Spleen (tissue), 11 donors: ENCODE results near the gene PARVB. TPM values are rescaled to one million over a fixed set of nuclear protein-coding genes. Genes with fewer than 3 reads are reported as not detected.

Source experiments
- DNase-seq: peaks from one replicate; pipeline ENCODE4 v3.0.0-alpha.2; 2020
- H3K27ac ChIP-seq, 8 donors: fragments of 200-600 bp; sonication (generic) in 7 of 8; 1 replicate in 4 of 8; 2 replicates in 4 of 8; pipeline versions ENCODE4 v1.5.0 to v1.8.0; 2016 to 2021; ENCODE audit warnings: inconsistent platforms in 4 of 8, mild to moderate bottlenecking in 4 of 8, moderate library complexity in 1 of 8
- H3K27me3 ChIP-seq, 7 donors: fragments of 200-600 bp; sonication (generic) in 6 of 7; replicated peaks in 1 of 7; 1 replicate in 4 of 7; 2 replicates in 3 of 7; pipeline versions ENCODE4 v1.5.0 to v1.8.0; 2016 to 2021; ENCODE audit warnings: inconsistent platforms in 3 of 7, mild to moderate bottlenecking in 1 of 7
- H3K36me3 ChIP-seq, 6 donors: fragments of 200-600 bp; sonication (generic) in 5 of 6; 1 replicate in 4 of 6; 2 replicates in 2 of 6; pipeline versions ENCODE4 v1.5.0 to v1.8.0; 2016 to 2021; ENCODE audit warnings: inconsistent platforms in 2 of 6
- H3K4me1 ChIP-seq, 6 donors: fragments of 200-600 bp; sonication (generic) in 5 of 6; 1 replicate in 3 of 6; 2 replicates in 3 of 6; pipeline versions ENCODE4 v1.5.0 to v1.8.0; 2016 to 2021; ENCODE audit warnings: inconsistent platforms in 3 of 6
- H3K4me3 ChIP-seq, 8 donors: fragments of 200-600 bp; sonication (generic) in 7 of 8; 1 replicate in 4 of 8; 2 replicates in 4 of 8; pipeline versions ENCODE4 v1.5.0 to v1.8.0; 2016 to 2021; ENCODE audit warnings: inconsistent platforms in 4 of 8, mild to moderate bottlenecking in 4 of 8, moderate library complexity in 2 of 8
- H3K9me3 ChIP-seq, 8 donors: fragments of 200-600 bp; sonication (generic) in 7 of 8; 1 replicate in 4 of 8; 2 replicates in 4 of 8; pipeline versions ENCODE4 v1.5.0 to v1.8.0; 2016 to 2021; ENCODE audit warnings: inconsistent platforms in 4 of 8
- POLR2A ChIP-seq, 3 donors: fragments of 450-650 bp; IDR thresholded peaks; one replicate each; pipeline ENCODE4 v1.5.1; 2017; ENCODE audit warnings: antibody characterized with exemption in 3 of 3, mild to moderate bottlenecking in 1 of 3
- POLR2AphosphoS5 ChIP-seq, 3 donors: sonication (generic); formaldehyde crosslinking; IDR thresholded peaks; one replicate each; pipeline ENCODE4 v1.5.1; 2017; ENCODE audit warnings: antibody characterized with exemption in 3 of 3
- WGBS, 5 donors: extraction: QIAGEN DNeasy Blood & Tissue Kit in 3 of 5; methylation state at CpG; one replicate each; pipeline versions ENCODE4 v1.1.5 to v1.1.7; 2013 to 2018; 5-methylcytosine and 5-hydroxymethylcytosine counted together
- intact Hi-C: fragments of 100-400 bp; cut with DNase I; formaldehyde crosslinking; loops from one replicate; pipeline ENCODE4 v1.15.0; 2023; ENCODE audit warnings: low total_unique reads
- polyA plus RNA-seq, 3 donors: library from polyadenylated mRNA; stranded (reverse); fragments of 200-250 nt; gene quantifications; one replicate each; pipeline ENCODE4 v1.2.1, GENCODE V29; 2013
- total RNA-seq, 7 donors: library from RNA; depleted of rRNA in 3 of 7; stranded (reverse); fragments of >200 nt in 3 of 7; fragmentation: NEBNext Ultra II Directional in 4 of 7; extraction: Animal tissue kit (Norgen Biotek cat#: 25700) in 4 of 7; gene quantifications; one replicate each; pipeline versions ENCODE4 v1.1.0 to v1.2.1, GENCODE V29; 2016 to 2021
- TF ChIP-seq, protein P1 (sequence below), 11 experiments: fragments of 200-600 bp in 7 of 11; fragments of 450-650 bp in 4 of 11; sonication (generic) in 4 of 11; IDR thresholded peaks in 8 of 11; conservative IDR thresholded peaks in 3 of 11; 1 replicate in 7 of 11; 2 replicates in 4 of 11; pipeline versions ENCODE4 v1.4.0 to v1.8.0; 2016 to 2021; ENCODE audit warnings: antibody characterized with exemption in 11 of 11, inconsistent platforms in 4 of 11, mild to moderate bottlenecking in 1 of 11
- donor health status: healthy with polysubstance abuse.
- donor health status: DM: no; HTN: no; CAD: no; lungs with moderate emphysema.
- donor health status: DM: no; HTN: no; CAD: no.
- donor health status: Bipolar disorder and iron deficiency.
- donor health status: healthy.
- donor health status: DM: no; HTN: no; CAD: no.
- donor health status: DM: yes; HTN: yes; CAD: no.

PARVB gene
- total and polyA plus RNA-seq, 10 donors: 24.0 to 61.9 (median 46.5) TPM

DNA sequence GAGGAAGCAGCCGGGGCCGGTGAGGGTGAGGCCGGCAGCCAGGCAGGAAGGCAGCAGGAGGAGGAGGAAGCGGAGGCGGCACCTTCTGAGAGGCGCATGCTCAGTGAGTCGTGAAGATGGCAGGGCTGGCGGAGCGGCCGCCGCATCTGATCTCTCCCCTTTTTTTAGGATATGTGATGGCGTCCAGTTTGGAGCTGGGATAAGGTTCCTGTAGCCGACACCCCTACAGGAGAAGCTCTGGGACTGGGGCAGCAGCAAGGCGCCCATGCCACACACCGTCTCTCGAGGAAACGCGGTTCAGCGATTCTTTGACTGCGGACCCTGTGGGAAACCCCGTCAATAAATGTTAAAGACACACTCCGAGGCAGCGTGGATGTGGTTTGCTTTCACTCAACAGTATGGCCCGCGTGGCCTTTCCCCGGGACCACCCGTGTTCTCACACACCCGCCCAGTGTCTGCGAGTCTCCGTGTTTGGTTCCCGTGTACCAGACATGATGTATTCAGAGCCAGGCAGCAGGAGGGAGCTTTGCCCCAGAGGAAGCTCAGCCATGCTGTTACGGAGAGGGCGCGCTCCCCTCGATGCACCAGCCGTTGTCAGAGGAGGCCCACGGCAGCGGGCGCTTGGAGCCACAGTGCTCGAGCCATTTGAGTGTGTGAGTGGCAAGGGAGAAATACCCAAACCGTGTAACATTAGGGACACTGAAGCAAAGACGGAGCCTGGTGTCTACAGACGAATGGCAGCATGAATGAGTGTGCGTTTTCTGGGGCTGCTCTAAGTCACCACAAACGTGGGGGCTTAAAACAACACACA lies 27.7 kb upstream of the PARVB start:
- peak; percentile 94 for DNase-seq

DNA sequence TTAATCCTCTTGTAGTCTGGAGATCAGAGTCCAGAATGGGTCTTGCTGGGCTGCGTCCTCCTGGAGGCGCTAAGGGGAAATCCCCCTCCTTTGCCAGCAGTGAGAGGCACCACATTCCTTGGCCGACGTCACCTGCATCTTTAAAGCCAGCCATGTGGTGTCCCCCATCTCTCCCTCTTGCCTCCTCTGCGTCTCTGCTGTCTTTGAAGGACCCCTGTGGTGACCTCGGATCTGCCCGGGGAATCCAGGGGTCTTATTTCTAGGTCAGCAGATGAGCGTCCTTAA lies 27.2 kb upstream of the PARVB start:
- no peaks in the 10 kb centered on the region for H3K27me3 ChIP-seq
- H3K27ac ChIP-seq: peak overlapping the region in 4 of 8 donors; percentile 63 to 84 (median 81)
- intact Hi-C loops: no loop called here
- no peaks in the 10 kb centered on the region for H3K9me3 ChIP-seq
- peaks cover 14 to 56% (median 29%) of the 10 kb centered on the region in 6 donors for H3K4me1 ChIP-seq
- no peak for DNase-seq
- H3K36me3 ChIP-seq: peaks cover 0 to 75% (median 28%) of the 10 kb centered on the region in 6 donors
- WGBS, 5 donors: 90 to 94% (median 93%) methylated on average over 8 of the region's 8 CpGs
- TF ChIP-seq, protein P1, sequence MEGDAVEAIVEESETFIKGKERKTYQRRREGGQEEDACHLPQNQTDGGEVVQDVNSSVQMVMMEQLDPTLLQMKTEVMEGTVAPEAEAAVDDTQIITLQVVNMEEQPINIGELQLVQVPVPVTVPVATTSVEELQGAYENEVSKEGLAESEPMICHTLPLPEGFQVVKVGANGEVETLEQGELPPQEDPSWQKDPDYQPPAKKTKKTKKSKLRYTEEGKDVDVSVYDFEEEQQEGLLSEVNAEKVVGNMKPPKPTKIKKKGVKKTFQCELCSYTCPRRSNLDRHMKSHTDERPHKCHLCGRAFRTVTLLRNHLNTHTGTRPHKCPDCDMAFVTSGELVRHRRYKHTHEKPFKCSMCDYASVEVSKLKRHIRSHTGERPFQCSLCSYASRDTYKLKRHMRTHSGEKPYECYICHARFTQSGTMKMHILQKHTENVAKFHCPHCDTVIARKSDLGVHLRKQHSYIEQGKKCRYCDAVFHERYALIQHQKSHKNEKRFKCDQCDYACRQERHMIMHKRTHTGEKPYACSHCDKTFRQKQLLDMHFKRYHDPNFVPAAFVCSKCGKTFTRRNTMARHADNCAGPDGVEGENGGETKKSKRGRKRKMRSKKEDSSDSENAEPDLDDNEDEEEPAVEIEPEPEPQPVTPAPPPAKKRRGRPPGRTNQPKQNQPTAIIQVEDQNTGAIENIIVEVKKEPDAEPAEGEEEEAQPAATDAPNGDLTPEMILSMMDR (IDR thresholded peaks at IDR 0.05 in 8 of 11, conservative IDR thresholded peaks at IDR 0.05 in 3 of 11): no peak
- TF ChIP-seq POLR2AphosphoS5 (IDR thresholded peaks at IDR 0.05): no peak
- no peak for TF ChIP-seq POLR2A (IDR thresholded peaks at IDR 0.05)
- peak overlapping the region in 1 of 8 donors; percentile 70 for H3K4me3 ChIP-seq

More for the DNA sequence above, 27.7 kb upstream of the PARVB start:
- intact Hi-C loops: no loop called here
- TF ChIP-seq, protein P1 (IDR thresholded peaks at IDR 0.05 in 8 of 11, conservative IDR thresholded peaks at IDR 0.05 in 3 of 11): no peak
- peak; percentile 66 to 79 (median 78) for TF ChIP-seq POLR2AphosphoS5 (IDR thresholded peaks at IDR 0.05)
- TF ChIP-seq POLR2A (IDR thresholded peaks at IDR 0.05): no peak
- no peaks in the 10 kb centered on the region for H3K27me3 ChIP-seq
- H3K36me3 ChIP-seq: peaks cover 0 to 80% (median 34%) of the 10 kb centered on the region in 6 donors
- H3K9me3 ChIP-seq: no peaks in the 10 kb centered on the region
- WGBS, 5 donors: 53 to 64% (median 58%) methylated on average over 45 of the region's 45 CpGs
- H3K4me1 ChIP-seq: peaks cover 14 to 56% (median 29%) of the 10 kb centered on the region in 6 donors
- H3K27ac ChIP-seq: peak overlapping the region; percentile 47 to 84 (median 70)
- H3K4me3 ChIP-seq: peak overlapping the region; percentile 12 to 70 (median 39)

DNA sequence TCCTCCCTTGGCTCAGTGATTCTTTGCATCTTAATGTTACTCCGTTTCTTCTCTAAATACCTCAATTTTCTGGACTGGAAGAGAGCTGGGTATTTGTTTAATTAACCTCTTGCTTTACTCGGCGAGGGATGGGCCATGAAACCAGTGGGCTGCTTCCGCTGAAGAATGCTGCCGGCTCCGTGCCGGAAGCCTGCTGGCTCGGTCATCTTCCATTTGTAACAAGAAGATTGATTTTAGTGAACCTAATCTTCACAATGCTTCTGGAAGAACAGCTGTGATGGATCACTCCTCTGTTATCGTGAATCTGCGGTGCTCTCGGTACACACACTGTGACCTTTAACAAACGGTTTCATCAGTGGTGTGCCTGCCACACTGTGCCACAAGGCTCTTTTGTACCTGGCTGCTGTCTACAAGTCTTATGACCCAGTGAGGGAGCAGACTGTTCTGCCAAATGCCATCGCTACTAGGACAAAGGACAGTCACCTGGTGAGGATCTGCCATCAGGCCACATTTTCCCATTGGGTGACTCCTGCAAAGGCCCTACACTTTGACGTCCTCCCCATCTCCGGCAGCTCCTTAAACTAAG lies 25.3 kb upstream of the PARVB start:
- no peak overlapping the region for H3K27ac ChIP-seq
- H3K4me3 ChIP-seq: no peak overlapping the region
- no peaks in the 10 kb centered on the region for H3K27me3 ChIP-seq
- intact Hi-C loops: no loop called here
- WGBS, 5 donors: 88 to 92% (median 91%) methylated on average over 15 of the region's 15 CpGs
- H3K9me3 ChIP-seq: no peaks in the 10 kb centered on the region
- peaks cover 0 to 56% (median 16%) of the 10 kb centered on the region in 6 donors for H3K36me3 ChIP-seq
- TF ChIP-seq POLR2A (IDR thresholded peaks at IDR 0.05): no peak
- TF ChIP-seq, protein P1 (IDR thresholded peaks at IDR 0.05 in 8 of 11, conservative IDR thresholded peaks at IDR 0.05 in 3 of 11): no peak
- TF ChIP-seq POLR2AphosphoS5 (IDR thresholded peaks at IDR 0.05): no peak
- peaks cover 8 to 45% (median 22%) of the 10 kb centered on the region in 6 donors for H3K4me1 ChIP-seq
- no peak for DNase-seq

DNA sequence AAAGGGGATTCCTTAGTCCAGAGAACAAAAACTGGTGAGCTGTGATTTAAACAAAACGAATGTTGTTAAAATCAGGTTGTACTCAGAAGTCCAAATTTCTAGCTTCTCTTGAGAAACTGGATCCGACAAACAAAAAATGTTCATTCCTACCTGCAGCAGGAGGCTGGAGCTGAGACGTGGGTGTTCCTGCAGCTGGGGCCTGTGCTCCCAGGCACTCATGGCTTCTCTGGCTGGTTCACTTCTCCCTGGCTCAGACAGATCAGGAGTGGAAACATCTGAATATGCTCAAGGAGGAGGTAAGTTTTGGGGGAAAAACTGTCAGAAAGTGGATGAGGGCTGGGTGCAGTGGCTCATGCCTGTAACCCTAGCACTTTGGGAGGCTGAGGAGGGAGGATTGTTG lies 24.7 kb upstream of the PARVB start:
- Histone ChIP-seq H3K27ac (no peak overlapping the region), H3K4me3 (no peak overlapping the region), H3K27me3 (no peaks in the 10 kb centered on the region), H3K36me3 (peaks cover 0 to 50% (median 13%) of the 10 kb centered on the region in 6 donors), H3K9me3 (no peaks in the 10 kb centered on the region), H3K4me1 (peaks cover 8 to 39% (median 22%) of the 10 kb centered on the region in 6 donors)
- intact Hi-C loops: no loop called here
- 87 to 98% (median 97%) methylated on average over 3 of the region's 3 CpGs for WGBS, 5 donors
- DNase-seq: no peak
- TF ChIP-seq, protein P1 (IDR thresholded peaks at IDR 0.05 in 8 of 11, conservative IDR thresholded peaks at IDR 0.05 in 3 of 11): no peak
- TF ChIP-seq POLR2AphosphoS5 (IDR thresholded peaks at IDR 0.05) (no peak), POLR2A (IDR thresholded peaks at IDR 0.05) (no peak)
